Prostate gland (tissue), 2 donors: ENCODE results near the gene MAGEB3. TPM values are rescaled to one million over a fixed set of nuclear protein-coding genes. Genes with fewer than 3 reads are reported as not detected.

Experiments
- DNase-seq: peaks from one replicate; pipeline ENCODE4 v3.0.0-alpha.2; 2019; ENCODE audit warnings: low spot score
- H3K27ac ChIP-seq, 2 donors: fragments of 200-600 bp; sonication (generic); 2 replicates each; pipeline ENCODE4 v1.5.1; 2017 to 2019
- H3K27me3 ChIP-seq: fragments of 200-600 bp; sonication (generic); replicated peaks from 2 replicates; pipeline ENCODE4 v1.5.1; 2019; ENCODE audit not compliant: insufficient read depth
- H3K36me3 ChIP-seq, 2 donors: fragments of 200-600 bp; sonication (generic); 1 replicate in 1 of 2; 2 replicates in 1 of 2; pipeline versions ENCODE4 v1.5.1 to v1.8.1; 2017 to 2019
- H3K4me1 ChIP-seq: fragments of 200-600 bp; sonication (generic); replicated peaks from 2 replicates; pipeline ENCODE4 v1.5.1; 2019
- H3K4me3 ChIP-seq, 2 donors: fragments of 200-600 bp; sonication (generic); 2 replicates each; pipeline ENCODE4 v1.5.1; 2017 to 2019
- H3K9me3 ChIP-seq: fragments of 200-600 bp; sonication (generic); 2 replicates; pipeline ENCODE4 v1.5.1; 2017
- POLR2A ChIP-seq: fragments of 450-650 bp; IDR thresholded peaks from one replicate; pipeline ENCODE4 v1.6.1; 2016; ENCODE audit warnings: antibody characterized with exemption, mild to moderate bottlenecking
- POLR2AphosphoS5 ChIP-seq: sonication (generic); formaldehyde crosslinking; IDR thresholded peaks from one replicate; pipeline ENCODE4 v1.6.1; 2017; ENCODE audit warnings: antibody characterized with exemption
- WGBS: methylation state at CpG from one replicate; pipeline ENCODE4 v1.1.5; 2018; 5-methylcytosine and 5-hydroxymethylcytosine counted together
- intact Hi-C: fragments of 100-400 bp; cut with DNase I; formaldehyde crosslinking; loops from one replicate; pipeline ENCODE4 v1.14.2; 2022
- total RNA-seq, 2 donors: library from RNA; depleted of rRNA; stranded (reverse); fragments of >200 nt; gene quantifications; one replicate each; pipeline ENCODE4 v1.1.0, GENCODE V29; 2016
- TF ChIP-seq, protein P1 (sequence below), 4 experiments: fragments of 200-600 bp in 2 of 4; fragments of 450-650 bp in 2 of 4; sonication (generic) in 2 of 4; IDR thresholded peaks; 1 replicate in 3 of 4; 2 replicates in 1 of 4; pipeline ENCODE4 v1.5.1; 2016 to 2019; ENCODE audit warnings: antibody characterized with exemption in 4 of 4, mild to moderate bottlenecking in 2 of 4, moderate library complexity in 2 of 4

MAGEB3 gene
- total RNA-seq, 2 donors from 2014 or later = 14.0 TPM; not detected in 1

DNA sequence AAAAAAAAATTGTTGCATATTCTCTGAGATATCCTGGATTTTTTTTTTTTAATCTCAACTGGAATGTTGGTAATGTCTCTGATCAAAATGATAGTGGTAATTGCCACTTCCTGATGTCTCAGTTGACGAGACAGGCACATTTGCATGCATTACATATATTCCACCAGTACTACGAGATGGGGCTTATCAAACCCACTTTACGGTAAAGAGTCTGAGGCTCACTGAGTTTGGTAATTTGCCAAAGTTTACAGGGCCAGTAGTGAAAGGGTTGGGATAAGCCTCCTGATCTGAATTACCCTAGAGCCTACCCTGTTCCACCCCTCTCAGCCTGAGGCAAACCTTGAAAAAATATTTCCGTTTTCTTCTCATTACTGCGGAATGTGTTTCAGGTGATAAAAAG is 9.8 kb upstream of the MAGEB3 start:
- no peak for TF ChIP-seq POLR2A
- no peak for TF ChIP-seq POLR2AphosphoS5
- TF ChIP-seq, protein P1, sequence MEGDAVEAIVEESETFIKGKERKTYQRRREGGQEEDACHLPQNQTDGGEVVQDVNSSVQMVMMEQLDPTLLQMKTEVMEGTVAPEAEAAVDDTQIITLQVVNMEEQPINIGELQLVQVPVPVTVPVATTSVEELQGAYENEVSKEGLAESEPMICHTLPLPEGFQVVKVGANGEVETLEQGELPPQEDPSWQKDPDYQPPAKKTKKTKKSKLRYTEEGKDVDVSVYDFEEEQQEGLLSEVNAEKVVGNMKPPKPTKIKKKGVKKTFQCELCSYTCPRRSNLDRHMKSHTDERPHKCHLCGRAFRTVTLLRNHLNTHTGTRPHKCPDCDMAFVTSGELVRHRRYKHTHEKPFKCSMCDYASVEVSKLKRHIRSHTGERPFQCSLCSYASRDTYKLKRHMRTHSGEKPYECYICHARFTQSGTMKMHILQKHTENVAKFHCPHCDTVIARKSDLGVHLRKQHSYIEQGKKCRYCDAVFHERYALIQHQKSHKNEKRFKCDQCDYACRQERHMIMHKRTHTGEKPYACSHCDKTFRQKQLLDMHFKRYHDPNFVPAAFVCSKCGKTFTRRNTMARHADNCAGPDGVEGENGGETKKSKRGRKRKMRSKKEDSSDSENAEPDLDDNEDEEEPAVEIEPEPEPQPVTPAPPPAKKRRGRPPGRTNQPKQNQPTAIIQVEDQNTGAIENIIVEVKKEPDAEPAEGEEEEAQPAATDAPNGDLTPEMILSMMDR (IDR thresholded peaks at IDR 0.05) = no peak
- Histone ChIP-seq H3K4me1 (no peaks in the 10 kb centered on the region), H3K27ac (no peak overlapping the region), H3K4me3 (no peak overlapping the region), H3K27me3 (no peaks in the 10 kb centered on the region), H3K9me3 (no peaks in the 10 kb centered on the region), H3K36me3 (no peaks in the 10 kb centered on the region)
- 70% methylated on average over 5 of the region's 5 CpGs for WGBS
- intact Hi-C loops = no loop called here
- DNase-seq = no peak

DNA sequence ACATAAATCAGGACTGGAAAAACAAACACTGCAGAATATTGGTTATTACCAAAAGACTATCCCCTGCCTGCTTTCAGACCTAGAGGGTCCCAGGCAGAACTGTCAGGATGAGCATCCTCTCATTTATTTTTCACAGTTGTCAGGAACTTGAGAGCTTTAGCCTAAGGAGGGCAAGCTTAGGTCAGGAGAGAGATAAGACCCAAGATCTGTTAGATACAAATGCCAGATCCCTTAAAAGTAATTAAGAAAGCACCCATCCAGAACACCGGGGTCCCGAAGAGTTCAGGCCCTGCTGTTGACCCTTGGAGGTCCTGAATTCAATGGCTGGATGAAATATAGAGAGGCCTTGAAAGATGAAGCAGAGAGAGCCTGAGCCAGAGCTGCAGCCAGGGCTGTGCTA is 5.9 kb upstream of the MAGEB3 start:
- no peak for TF ChIP-seq POLR2AphosphoS5
- TF ChIP-seq, protein P1 (IDR thresholded peaks at IDR 0.05) = no peak
- no peak for TF ChIP-seq POLR2A

DNA sequence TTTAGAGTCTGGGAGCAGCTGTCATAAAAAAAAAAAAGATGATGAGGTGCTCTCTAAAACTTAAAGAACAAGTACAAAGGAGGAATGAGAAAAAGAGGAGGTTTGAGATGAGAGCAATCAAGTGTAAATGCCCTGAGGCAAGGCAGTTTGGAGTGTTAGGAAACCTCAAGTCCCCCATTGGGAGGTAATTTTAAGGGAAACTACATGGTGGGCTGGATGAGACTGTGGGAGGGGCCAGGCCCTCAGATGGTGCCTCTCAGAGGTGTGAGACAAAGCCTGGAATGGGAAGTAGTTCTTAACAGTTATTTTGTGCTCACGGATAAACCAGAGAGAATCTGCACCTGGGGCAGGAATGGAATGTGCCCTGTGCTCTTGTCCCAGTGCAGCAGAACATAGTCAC is 1.9 kb upstream of the MAGEB3 start:
- TF ChIP-seq POLR2AphosphoS5 = no peak
- 67% methylated on average over 1 of the region's 1 CpG for WGBS
- Histone ChIP-seq H3K9me3 (no peaks in the 10 kb centered on the region), H3K27me3 (no peaks in the 10 kb centered on the region), H3K27ac (no peak overlapping the region), H3K36me3 (no peaks in the 10 kb centered on the region), H3K4me1 (no peaks in the 10 kb centered on the region), H3K4me3 (no peak overlapping the region)
- no peak for DNase-seq
- intact Hi-C loops = no loop called here

More for the DNA sequence above, 5.9 kb upstream of the MAGEB3 start:
- intact Hi-C loops = no loop called here
- no peaks in the 10 kb centered on the region for H3K4me1 ChIP-seq
- no peaks in the 10 kb centered on the region for H3K36me3 ChIP-seq
- no peaks in the 10 kb centered on the region for H3K9me3 ChIP-seq
- WGBS = 64% methylated on average over 2 of the region's 2 CpGs
- no peak overlapping the region for H3K4me3 ChIP-seq
- DNase-seq = no peak
- H3K27me3 ChIP-seq = no peaks in the 10 kb centered on the region
- H3K27ac ChIP-seq = no peak overlapping the region

DNA sequence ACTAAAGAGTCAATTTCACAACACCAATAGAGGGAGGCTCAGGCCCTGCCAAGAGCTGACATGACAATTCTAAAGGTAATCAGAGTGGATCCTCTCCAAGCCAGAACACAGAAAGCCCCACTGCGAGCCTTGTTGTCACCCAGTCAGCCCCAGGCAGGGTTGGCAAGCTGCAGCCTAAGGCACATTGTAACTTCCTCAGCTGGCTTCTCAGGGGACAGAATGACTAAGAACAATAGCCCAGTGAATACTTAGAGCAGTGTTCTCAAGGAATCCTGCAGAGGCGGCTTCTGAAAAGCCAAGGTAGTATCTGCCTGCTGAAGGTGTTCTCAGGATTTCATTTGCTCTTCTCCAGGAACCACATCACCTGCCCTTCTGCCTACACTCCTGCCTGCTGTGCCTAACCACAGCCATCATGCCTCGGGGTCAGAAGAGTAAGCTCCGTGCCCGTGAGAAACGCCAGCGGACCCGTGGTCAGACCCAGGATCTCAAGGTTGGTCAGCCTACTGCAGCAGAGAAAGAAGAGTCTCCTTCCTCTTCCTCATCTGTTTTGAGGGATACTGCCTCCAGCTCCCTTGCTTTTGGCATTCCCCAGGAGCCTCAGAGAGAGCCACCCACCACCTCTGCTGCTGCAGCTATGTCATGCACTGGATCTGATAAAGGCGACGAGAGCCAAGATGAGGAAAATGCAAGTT is 11.4 kb downstream of the MAGEB3 start, which contains the start of gene MAGEB4:
TSS of gene MAGEB4 (plus strand) at position 277 of the 692 bp plus-strand sequence. CDS start at position 413, 136 bp downstream.
- Histone ChIP-seq H3K4me3 (no peak within 1 kb of the TSS), H3K27me3 (no peaks in the 10 kb centered on the region), H3K4me1 (no peaks in the 10 kb centered on the region), H3K27ac (no peak within 1 kb of the TSS), H3K9me3 (no peaks in the 10 kb centered on the region), H3K36me3 (no peaks in the 10 kb centered on the region)
- TF ChIP-seq, protein P1 (IDR thresholded peaks at IDR 0.05) = no peak
- TF ChIP-seq POLR2A (no peak), POLR2AphosphoS5 (no peak)
- WGBS = 90% methylated on average over 8 of the region's 10 CpGs
- intact Hi-C loops = no loop called here
- no peak for DNase-seq

DNA sequence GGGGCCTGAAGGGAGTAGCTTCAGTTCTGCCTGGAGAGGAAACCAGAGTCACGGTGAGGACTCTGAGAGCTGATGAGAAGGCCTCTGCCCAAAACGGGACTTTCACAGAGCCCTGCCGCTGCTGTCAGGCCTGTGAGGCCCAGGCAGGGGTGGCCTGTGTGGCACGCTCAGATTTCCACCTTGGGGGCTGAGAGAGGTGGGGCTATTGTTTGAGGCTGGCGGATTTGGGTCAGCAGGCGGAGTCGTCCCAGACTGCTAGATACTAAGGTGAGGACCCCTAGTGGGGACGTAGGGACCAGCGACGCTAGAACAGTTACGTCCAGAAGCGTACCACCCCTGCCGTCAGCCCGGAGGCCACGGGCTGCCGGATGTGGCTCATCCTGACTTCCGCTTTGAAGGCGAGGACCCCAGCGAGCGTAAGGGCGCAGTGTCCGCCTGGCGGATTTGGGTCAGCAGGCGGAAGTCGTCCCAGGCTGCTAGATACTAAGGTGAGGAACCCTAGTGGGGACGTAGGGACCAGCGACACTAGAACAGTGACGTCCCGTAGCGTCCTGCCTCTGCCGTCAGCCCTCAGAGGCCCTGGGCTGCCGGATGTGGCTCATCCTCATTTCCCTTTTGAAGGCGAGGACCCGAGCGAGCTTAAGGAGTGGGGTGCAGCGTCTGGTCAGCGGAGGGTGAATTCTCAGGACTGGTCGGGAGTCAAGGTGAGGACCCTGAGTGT is 16.5 kb downstream of the MAGEB3 start, which contains the start of gene MAGEB1:
TSS of gene MAGEB1 (plus strand) at position 378 of the 721 bp plus-strand sequence. CDS start 3,348 bp downstream, outside the sequence.
- no peak for DNase-seq
- TF ChIP-seq, protein P1 (IDR thresholded peaks at IDR 0.05) = no peak
- TF ChIP-seq POLR2AphosphoS5 (no peak), POLR2A (no peak)
- Histone ChIP-seq H3K36me3 (no peaks in the 10 kb centered on the region), H3K27me3 (no peaks in the 10 kb centered on the region), H3K4me3 (no peak within 1 kb of the TSS), H3K4me1 (no peaks in the 10 kb centered on the region), H3K27ac (no peak within 1 kb of the TSS), H3K9me3 (no peaks in the 10 kb centered on the region)
- intact Hi-C loops = no loop called here
- WGBS = 90% methylated on average over 30 of the region's 38 CpGs
